Subcutaneous adipose tissue (tissue), 4 donors: ENCODE results near the gene TMEM52. TPM values are rescaled to one million over a fixed set of nuclear protein-coding genes. Genes with fewer than 3 reads are reported as not detected.

Experiments
- total RNA-seq, 4 donors: library from RNA; depleted of rRNA; stranded (reverse); fragments of >200 nt; gene quantifications; one replicate each; pipeline ENCODE4 v1.1.0, GENCODE V29; 2016
- TF ChIP-seq, protein P1 (sequence below): fragments of 450-650 bp; IDR thresholded peaks from one replicate; pipeline ENCODE4 v1.5.1; 2016; ENCODE audit warnings: low read depth, mild to moderate bottlenecking, control low read depth, antibody characterized with exemption, moderate library complexity

TMEM52 gene
- total RNA-seq, 4 donors from 2014 or later: 1.3 to 9.8 (median 1.7) TPM; not detected in 1

DNA sequence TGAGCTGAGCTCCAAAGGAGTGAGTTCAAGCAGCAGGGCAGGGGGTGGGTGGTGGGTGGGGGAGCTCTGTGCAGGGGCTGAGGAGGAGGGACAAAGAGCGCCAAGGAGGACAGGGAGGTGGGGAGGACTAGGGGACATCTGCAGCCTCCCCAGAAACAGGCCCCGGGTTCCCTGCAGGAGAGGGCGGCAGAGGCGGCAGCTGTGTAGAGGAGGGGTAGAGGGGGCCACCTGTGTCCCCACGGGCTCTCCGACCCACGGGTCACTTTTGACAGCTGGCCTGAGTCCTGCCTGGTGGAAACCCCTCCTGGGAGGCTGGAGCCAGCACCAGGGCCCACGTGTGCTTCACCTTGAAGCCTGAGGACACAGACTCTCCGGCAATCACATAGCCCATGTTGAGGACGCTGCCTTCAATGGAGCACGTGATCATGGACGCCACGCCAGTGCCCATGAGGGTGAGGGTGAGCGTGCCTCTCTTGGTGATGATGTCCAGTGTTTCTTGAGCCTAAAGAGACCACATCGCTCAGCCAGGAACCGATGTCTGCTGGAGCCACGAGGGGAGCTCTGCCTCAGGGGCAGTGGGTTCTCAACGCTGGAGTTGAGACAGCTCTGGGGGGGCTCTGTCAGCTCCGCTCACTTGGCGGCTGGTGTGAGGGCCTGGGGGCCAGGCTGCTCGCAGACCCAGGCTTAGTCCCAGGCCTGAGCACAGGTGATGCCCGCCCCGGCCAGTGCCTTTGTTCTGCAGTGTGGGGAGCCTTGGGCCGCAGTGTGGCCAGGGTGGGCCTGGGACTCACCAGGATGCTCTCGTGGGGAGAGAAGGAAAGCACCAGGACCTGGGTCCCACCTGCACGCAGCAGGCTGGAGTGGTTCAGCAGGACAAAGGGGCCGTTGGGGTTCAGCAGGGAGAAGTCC, 6.6 kb upstream of the TMEM52 start:
- TF ChIP-seq, protein P1, sequence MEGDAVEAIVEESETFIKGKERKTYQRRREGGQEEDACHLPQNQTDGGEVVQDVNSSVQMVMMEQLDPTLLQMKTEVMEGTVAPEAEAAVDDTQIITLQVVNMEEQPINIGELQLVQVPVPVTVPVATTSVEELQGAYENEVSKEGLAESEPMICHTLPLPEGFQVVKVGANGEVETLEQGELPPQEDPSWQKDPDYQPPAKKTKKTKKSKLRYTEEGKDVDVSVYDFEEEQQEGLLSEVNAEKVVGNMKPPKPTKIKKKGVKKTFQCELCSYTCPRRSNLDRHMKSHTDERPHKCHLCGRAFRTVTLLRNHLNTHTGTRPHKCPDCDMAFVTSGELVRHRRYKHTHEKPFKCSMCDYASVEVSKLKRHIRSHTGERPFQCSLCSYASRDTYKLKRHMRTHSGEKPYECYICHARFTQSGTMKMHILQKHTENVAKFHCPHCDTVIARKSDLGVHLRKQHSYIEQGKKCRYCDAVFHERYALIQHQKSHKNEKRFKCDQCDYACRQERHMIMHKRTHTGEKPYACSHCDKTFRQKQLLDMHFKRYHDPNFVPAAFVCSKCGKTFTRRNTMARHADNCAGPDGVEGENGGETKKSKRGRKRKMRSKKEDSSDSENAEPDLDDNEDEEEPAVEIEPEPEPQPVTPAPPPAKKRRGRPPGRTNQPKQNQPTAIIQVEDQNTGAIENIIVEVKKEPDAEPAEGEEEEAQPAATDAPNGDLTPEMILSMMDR: no peak

DNA sequence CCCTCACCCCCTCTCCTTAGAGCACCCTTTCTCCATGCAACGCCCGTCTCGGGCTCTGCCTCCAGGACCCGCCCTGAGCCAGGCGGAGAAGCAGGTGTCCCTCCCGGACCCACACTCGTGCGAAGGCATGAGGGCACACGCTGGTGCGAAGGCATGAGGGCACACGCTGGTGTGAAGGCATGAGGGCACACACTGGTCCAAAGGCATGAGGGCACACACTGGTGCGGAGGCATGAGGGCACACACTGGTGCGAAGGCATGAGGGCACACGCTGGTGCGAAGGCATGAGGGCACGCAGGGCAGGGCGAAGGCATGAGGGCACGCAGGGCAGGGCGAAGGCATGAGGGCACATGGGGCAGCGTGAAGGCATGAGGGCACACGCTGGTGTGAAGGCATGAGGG, 5.8 kb upstream of the TMEM52 start:
- TF ChIP-seq, protein P1: no peak

DNA sequence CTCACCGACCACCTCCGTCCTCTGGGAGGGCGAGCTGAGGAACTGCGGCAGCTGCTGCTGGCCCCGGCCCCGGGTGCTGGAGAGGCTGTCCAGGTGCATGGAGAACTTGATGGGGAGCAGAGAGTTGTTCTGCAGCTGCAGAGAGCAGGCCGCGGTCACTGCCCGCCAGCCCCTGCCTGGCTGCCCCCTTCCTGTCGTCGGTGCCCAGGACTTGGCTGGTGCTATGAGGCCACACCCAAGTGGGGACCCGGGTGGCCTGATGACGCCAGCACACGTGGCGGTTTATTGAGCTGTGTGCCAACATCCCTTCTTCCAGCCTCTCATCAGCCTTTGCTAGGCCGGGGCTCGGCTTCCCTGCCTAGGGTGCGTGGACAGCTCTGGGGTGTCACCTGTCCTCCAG, 5.3 kb upstream of the TMEM52 start:
- TF ChIP-seq, protein P1: no peak

DNA sequence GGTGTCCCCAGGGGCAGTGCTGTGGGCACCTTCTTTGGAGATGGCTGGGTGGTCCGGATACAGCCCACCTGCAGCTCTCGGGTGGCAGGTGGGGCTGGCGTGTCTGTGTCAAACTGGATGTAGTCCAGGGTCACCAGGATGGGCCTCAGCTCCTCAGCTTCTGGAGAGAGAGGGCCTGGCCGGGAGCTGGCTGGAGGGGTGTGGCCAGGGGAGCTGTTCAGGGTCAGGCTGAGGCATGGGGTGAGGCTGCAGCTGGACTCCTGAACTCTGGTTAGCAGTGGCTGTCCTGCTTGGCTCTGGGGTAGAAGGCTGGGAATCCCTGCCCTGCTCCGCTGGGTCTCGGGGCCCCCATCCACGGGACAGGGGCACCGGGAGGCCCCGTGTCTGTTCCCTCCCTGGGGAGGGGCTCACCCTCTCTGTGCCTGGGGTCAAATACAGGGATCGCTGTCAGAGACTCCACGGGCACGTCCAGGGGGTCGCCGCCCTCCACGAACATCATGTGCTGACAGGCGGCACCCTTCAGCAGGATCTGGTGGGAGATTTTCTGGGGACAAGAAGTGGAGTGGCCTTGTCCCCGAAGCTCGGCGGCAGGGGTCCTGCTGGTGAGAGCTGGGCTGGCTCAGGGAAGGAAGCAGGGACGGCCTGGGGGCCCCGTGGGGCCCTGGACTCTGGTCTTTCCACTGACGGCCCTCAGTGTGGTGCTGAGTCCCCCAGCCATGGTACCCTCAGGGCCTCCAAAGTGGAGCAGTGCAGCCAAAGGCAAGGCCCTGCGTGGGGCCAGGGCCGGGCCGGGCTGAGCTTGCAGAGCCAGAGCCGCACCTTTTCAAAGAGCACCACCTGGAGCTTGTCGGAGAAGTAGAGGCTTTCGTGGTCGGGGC, 4.1 kb upstream of the TMEM52 start:
- TF ChIP-seq, protein P1: no peak

DNA sequence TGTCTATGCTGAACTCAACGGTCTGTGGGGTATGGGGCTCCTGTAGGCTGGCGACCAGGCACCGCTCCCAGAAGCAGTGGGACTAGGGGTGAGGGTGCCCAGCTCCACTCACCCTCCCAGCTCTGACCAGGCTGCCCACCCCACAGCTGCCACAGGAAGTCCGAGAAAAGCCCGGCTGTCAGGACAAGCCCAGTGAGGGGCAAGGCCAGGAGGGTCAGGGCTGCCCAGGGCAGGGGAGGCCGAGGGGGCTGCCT, 3.5 kb upstream of the TMEM52 start:
- TF ChIP-seq, protein P1: no peak

DNA sequence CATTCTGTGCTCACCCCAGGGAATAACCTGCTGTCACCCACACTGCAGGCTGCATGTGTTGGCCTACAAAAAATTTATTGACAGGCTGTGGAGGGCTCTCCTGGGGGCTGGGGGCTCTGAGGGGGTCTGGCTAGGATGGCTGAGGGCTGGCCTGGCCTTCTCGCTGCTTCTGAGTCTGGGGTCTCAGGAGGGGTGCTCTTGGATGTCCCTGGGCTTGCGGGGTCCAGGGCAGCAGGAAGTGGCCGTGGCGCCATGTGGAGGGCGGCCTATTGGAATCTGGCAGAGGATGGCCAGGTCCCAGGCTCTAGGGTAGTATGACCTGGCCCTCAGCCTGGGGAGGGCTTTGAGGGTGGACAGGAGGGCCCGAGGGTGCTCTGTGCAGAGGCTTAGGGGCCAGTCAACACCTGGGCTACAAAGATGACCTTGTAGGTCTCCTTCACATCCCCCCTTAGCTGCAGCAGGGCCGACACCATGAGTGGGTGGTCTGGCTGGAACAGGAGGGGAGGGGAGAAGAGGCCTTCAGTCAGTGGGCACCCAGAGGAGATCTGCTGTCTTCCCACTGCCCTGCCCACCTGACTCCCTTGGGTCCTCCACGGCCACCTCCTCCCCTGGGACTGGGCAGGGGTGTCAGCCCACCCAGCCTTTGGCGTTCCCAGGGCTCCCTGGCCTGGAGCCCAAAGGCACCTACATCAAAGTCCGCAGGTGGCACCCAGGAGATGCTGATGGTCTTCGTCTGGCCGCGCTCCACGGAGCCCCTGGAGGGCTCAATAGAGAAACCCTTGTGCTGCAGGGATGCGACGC, 3.0 kb upstream of the TMEM52 start:
- TF ChIP-seq, protein P1: no peak
